SH-SY5Y (cell line): ENCODE data around the gene WFIKKN1.

ENCODE experiments used
- GATA2 ChIP-seq: IDR thresholded peaks from 2 replicates; pipeline ENCODE4 v1.6.1; 2011; ENCODE audit warnings: mild to moderate bottlenecking, low read depth, low read length
- GATA3 ChIP-seq: IDR thresholded peaks from 2 replicates; pipeline ENCODE4 v1.6.1; 2011; ENCODE audit warnings: low read depth, mild to moderate bottlenecking, low read length, moderate library complexity

WFIKKN1 gene

GRCh38 chr16:609316-609715 is 21.5 kb upstream of the WFIKKN1 start:
- TF ChIP-seq GATA3 (no peak), GATA2 (no peak)

- TF ChIP-seq GATA3 (no peak), GATA2 (no peak)
Observed at GRCh38 chr16:609984-610383, 20.8 kb upstream of the WFIKKN1 start.

- TF ChIP-seq GATA3 (no peak), GATA2 (no peak)
Observed at GRCh38 chr16:610513-611381, 20.0 kb upstream of the WFIKKN1 start.

GRCh38 chr16:615122-615521 is 15.7 kb upstream of the WFIKKN1 start:
- TF ChIP-seq GATA3, result no peak
- TF ChIP-seq GATA2, result no peak

GRCh38 chr16:616733-617586 is 13.8 kb upstream of the WFIKKN1 start:
- TF ChIP-seq GATA2 (no peak), GATA3 (no peak)

- no peak for TF ChIP-seq GATA2
Observed at GRCh38 chr16:617855-618254, 12.9 kb upstream of the WFIKKN1 start.

GRCh38 chr16:619476-620100 is 11.2 kb upstream of the WFIKKN1 start:
- TF ChIP-seq GATA3 (no peak), GATA2 (no peak)

- TF ChIP-seq GATA2 (no peak), GATA3 (no peak)
Observed at GRCh38 chr16:620700-621525, 9.9 kb upstream of the WFIKKN1 start.

- no peak for TF ChIP-seq GATA3
- TF ChIP-seq GATA2, result no peak
Observed at GRCh38 chr16:621526-622105, 9.2 kb upstream of the WFIKKN1 start.

GRCh38 chr16:622920-623280 is 7.9 kb upstream of the WFIKKN1 start:
- TF ChIP-seq GATA2 (no peak), GATA3 (no peak)

- TF ChIP-seq GATA2 (no peak), GATA3 (no peak)
Observed at GRCh38 chr16:624526-625070, 6.2 kb upstream of the WFIKKN1 start.

- TF ChIP-seq GATA3, result no peak
- no peak for TF ChIP-seq GATA2
Observed at GRCh38 chr16:625117-625976, 5.4 kb upstream of the WFIKKN1 start.
